ENCODE data around the gene SPINT2.
A peak's percentile ranks its signal among the peaks of the same experiment; 100 is the strongest.
"Not testable (repeated sequence)": the region's sequence is repeated elsewhere in the genome, so short reads cannot be mapped to it uniquely, and the experiment has no call there.

SPINT2 gene

DNA sequence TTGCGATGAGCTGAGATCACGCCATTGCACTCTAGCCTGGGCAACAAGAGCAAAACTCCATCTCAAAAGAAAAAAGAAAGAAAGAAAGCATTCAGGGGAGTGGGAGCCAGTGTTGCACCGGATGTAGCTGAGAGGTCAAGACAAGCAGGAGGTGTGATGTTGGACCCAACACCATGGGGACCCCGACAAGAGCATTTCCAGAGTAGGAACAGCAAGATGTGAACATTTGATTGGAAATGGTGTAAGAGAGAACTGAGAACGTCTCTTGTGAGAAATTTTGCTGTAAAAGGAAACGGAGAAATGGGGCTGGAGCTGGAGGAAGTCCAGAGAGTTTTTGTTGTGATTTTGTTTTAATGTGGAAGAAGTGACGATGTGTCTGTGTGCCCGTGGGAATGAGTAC, 24.6 kb upstream of the SPINT2 start:
- DNase-seq (ENCODE audit: low read depth): no peak

DNA sequence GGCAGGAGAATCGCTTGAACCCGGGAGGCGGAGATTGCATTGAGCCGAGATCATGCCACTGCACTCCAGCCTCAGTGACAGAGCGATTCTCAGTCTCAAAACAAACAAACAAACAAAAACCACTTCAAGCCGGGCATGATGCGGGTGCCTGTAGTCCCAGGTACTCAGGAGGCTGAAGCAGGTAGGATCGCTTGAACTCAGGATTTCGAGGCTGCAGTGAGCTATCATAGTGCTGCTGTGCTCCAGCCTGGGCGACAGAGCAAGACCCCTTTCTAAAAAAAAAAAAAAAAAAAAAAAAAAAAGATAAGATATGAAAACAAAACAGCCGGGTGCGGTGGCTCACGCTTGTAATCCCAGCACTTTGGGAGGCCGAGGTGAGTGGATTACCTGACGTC, 21.1 kb upstream of the SPINT2 start:
- no peak for DNase-seq (ENCODE audit: low read depth)

- no peak for DNase-seq (ENCODE audit: low read depth)
Measured at GRCh38 chr19:38245826-38246498, 18.4 kb upstream of the SPINT2 start.

GRCh38 chr19:38247126-38247525, 17.2 kb upstream of the SPINT2 start:
- no peak for DNase-seq (ENCODE audit: low read depth)

DNA sequence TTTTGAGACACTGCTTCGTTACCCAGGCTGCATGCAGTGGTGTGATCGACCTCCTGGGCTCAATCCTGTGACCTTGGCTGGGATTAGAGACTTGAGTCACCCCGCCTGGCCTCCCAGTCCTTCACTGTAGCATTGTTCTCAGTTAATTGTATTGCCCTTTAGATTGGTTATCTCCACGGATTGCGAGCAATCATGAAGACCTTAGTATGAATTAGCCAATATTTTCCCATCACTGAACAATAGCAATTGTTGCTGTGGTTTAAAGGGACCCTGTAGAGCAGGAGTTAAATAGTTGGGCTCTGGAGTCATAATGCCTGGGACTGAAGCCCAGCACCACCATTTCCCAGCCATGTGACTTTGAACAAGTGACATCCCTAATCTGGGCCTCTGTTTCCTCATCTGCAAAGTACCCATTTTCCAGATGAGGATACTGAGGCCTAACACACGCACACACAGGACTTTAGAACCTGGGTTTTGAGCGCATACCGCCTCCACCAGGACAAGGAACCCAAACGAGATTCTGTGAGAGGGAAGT, 16.6 kb upstream of the SPINT2 start:
- no peak for DNase-seq (ENCODE audit: low read depth)

DNA sequence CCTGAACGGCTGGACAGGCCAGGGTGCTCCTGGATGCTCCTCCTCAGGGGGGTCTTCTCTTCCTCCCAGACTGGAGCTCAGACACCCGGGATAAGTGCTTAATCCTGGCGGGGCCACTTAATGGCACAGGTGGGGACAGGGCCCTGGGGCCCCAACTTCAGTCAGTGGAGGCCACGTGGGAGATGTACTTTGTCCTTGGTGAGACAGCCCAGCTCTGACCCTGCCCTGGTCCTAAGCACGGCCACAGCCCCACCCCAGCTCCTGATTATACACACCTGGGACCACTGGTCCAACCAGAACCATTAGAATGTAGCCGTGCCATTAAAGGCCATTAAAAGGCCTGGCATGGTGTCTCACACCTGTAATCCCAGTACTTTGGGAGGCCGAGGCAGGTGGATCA, 16.0 kb upstream of the SPINT2 start:
- DNase-seq (ENCODE audit: low read depth): no peak

DNA sequence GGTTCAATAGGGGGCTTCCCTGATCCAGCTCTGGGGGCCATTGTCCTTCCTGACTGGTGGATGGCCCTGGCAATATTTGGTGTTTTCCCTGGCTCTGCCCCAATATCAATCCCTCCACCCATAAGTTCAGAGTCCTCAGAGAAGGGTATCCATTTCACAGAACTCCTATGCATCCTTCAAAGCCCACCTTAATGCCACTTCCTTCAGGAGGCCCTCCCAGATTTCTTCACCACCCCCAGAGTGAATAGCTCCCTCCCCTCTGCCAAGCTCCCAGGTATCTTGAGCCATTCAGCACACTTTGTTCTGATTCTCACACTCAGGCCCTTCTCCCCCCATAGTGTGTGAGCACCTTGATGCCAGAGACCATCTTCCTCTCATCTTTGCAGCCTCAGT, 13.9 kb upstream of the SPINT2 start:
- DNase-seq (ENCODE audit: low read depth): no peak

DNA sequence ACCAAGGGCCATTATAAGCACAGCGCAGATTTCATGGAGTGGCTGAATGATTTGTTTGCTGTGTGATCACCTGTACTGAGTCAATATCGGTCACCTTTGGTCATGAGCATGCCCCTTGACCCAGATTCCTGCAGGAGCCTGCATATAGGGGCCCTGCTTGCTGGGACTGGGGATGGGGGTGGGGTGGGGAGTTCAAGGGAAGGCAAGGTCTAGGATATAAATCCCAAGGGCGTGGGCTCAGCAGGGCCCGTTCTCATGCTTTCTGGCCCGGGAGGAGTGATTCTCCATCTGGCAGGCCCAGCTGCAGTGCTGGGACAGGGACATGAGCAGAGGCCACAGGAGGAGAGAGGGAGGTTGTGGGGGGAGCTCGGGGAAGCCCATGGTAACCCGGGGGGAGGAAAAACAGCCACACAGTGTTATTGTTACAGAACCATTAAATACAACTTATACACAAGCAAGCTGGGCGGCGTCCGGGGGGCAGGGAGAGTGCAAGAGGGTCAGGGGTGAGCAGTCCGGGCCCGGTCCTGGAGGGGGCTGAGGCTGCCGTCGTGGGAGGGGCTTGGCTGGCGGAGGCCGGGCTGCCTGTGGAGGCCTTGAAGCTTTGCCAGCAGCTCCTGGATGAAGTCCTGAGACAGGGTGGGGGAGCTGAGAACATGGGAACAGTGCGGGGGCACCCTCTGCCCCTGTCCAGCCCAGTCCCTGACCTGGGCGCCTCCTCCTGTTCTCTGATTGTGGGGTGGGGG, 13.4 kb upstream of the SPINT2 start:
- DNase-seq (ENCODE audit: low read depth): no peak

GRCh38 chr19:38251564-38252051, 12.8 kb upstream of the SPINT2 start:
- no peak for DNase-seq (ENCODE audit: low read depth)

DNA sequence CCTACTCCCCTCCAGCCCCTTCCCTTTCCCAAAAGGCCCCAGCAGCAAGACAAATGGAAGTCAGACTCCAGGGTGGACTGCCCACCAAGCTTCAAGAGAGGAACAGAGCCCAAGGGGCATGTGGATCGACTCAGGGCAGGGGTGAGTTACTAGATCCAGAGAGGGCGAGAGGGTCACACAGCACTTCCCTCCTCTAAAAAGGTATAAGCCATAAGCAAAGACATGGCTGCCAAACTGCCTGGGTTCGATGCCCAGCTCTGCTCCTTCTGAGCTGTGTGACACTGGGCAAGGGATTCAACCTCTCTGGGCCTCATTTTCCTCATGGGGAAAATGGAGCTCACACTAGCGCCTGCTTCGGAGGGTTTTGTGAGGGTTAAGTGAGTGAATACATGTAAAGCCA, 12.0 kb upstream of the SPINT2 start:
- no peak for DNase-seq (ENCODE audit: low read depth)

DNA sequence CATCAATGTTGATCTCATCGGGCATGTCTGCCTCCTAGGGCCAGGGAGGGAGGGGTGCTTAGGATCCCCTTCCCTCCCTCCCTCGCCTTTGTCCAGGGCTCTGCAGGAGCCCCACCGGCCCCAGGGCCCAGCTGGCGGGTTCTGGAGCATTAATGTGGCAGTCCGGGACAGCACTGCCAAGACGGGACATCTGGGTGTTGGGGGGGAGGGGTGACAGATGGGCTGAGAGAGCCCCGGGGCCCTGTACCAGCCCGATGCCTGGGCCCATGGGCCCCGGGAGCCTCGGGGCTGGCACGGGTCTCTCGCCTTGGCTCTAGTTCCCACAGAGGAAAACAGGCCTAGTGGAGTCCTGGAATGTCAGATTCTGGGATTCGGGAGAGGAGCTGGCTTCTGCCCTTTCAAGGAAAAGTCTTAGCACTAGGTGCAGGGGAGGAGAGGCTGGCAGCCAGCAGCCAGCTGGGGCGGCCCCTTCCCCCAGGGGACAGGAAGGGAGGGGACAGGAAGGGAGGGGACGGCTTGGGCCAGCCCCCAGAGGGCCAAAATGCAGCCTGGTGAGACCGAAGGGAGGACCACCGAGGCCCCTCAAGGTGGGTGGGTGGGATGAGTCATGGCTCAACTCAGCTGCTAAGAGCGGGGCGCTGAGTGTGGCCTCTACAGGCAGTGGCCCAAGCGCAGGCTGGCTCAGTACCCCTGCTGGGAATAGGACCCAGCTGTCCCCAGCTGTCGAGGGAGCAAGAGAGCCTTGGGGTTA, 11.3 kb upstream of the SPINT2 start:
- no peak for DNase-seq (ENCODE audit: low read depth)

DNA sequence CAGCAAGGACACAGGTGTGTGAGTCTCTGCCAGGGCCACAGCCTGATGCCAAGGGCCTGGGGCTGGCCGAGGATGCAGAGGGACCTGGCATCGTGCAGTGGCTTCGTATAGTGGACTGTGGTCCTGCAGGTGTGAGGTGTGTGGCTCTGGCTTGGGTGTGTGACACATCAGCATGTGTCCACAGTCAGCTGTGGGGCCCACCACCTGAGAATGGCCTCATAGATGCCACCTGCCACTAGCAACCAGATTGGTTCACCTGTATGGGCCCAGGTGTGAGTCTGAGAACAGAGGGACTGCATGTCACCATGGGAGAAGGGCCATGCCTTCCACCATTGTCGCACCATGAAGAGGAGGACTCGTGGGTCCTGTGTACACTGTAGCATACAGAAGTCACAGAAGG, 10.6 kb upstream of the SPINT2 start:
- no peak for DNase-seq (ENCODE audit: low read depth)

DNA sequence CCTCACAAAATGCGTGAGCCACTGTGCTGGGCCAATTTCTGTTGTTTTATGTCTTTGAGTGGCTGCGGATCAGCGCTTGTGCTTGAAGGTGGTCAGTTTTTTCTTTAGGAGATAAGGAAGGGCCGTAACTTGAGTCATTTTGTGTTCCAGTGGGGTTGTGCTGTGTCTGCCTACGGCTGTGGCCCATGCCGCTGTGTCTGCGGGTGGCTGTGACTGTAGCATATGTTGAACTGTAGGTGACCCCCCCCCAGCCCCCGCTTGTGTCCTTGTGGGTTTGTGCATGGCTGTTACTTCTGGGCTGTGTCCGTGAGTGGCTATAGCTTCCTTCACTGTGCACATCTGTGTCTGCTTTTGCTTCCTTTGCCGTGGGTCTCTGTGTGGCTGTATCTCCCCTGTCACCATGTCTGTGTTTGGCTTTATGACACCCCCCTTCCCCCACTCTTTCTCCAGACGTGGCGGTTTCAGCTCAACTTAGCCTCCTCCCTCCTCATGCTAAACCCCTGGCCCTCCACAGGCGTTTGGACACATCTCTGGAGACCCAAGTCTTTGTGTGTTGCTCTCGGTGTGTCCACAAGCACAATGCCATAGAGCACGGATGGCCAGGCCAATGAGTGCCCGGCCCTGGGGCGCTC, 8.9 kb upstream of the SPINT2 start:
- no peak for DNase-seq (ENCODE audit: low read depth)

DNA sequence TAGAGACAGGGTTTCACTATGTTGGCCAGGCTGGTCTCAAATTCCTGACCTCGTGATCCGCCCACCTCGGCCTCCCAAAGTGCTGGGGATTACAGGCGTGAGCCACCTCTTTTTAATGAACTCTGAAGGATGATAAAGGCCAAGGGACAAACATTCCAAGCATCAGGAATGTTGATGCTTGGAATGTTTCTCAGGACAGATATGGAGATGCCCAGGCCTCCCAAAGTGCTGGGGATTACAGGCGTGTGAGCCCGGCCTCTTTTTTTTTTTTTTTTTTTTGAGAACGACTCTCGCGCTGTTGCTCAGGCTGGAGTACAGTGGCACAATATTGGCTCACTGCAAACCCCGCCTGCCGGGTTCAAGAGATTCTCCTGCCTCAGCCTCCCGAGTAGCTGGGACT, 2.4 kb upstream of the SPINT2 start:
- DNase-seq (ENCODE audit: low read depth): not testable (repeated sequence)

DNA sequence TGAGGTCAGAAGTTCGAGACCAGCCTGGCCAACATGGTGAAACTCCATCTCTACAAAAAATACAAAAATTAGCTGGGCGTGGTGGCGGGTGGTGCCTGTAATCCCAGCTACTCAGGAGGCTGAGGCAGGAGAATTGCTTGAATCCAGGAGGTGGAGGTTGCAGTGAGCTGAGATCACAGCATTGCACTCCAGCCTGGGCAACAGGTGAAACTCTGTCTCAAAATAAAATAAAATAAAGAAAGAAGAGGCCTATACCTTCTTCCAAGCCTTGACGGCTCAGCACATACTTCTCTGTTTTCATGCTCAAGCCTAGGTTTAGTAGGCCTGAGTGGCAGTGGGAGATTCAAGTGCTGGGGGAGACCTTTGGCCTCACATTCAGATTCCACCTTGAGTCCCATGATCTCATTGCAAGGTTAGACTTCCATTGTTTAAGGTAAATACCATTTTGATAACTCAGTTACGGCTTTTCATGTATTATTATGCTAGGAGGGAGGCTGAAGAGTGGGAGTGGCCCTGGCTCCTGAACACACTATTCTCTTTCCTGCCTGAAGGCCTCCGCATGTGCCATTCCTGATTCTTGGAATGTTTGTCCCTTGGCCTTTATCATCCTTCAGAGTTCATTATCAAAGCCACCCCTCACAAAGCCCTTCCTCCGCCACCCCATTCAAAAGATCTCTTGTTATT, 1.6 kb upstream of the SPINT2 start:
- no peak for DNase-seq (ENCODE audit: low read depth)

DNA sequence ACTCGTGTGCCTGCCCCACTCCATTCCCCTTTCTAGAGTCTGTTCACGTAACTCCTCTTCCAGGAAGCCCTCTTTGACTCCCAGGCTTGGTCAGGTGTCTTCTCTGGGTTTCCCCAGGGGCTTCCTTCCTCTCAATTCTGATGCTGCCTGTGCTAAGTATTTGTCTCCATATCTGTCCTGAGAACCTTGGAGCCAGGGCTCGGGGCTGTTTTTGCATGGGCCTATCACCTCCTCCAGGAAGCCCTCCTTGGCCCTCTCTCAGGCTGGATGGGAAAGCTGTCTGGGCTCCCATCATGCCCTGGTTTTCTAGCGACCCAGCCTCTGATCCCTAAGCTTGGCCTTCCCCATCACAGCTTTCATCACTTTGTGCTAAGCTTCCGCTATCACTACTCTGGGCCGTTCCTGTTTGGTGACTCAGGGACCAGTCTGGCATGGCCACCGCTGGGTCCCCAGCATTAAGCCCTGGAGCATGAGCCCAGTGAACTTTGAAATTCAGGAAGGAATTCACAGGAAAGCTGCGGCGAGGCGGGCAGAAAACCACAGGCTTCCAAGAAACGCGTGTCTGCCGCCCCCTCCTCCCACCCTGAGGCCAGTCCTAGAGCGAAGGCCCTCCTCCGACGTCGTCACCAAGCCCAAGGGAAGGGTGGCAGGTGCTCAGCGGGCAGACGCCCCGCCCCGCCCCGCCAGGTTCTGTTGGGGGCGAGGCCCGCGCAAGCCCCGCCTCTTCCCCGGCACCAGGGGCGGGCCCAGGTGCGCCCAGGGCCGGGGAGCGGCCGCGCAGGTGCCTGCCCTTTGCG, 486 bp upstream of the SPINT2 start:
- DNase-seq (ENCODE audit: low read depth): peak; percentile 62

DNA sequence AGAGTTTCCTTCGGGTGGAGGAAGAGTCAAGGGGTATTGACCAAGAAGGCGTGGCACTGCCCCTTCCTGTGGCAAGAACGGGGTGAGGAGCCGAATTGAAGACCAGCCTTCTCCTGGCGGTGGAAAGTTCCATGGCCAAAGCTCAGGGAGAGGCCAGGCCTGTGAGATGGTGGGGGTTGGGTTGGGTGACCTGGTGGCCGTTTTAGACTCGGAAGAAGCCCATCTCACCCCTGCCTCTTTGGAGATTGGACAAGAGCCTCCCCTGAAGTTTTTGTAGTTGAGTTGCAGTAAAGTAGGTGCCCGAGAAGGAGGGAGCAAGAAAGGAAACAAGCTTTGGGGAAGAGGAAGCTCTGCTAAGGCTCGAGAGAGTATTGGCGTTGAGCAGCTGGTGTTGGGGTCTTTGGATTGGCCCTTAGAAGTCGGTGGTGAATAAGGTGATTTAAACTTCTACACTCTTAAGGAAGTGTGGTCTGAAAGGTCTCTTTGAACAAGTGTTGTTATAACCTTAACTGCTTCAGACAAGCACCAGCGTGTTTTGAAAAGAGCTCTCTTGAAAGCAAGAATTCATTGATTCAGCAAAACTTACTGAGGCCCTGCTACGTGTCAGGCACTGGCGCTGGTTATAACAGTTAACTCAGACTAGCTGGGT, 964 bp downstream of the SPINT2 start:
- no peak for DNase-seq (ENCODE audit: low read depth)

DNA sequence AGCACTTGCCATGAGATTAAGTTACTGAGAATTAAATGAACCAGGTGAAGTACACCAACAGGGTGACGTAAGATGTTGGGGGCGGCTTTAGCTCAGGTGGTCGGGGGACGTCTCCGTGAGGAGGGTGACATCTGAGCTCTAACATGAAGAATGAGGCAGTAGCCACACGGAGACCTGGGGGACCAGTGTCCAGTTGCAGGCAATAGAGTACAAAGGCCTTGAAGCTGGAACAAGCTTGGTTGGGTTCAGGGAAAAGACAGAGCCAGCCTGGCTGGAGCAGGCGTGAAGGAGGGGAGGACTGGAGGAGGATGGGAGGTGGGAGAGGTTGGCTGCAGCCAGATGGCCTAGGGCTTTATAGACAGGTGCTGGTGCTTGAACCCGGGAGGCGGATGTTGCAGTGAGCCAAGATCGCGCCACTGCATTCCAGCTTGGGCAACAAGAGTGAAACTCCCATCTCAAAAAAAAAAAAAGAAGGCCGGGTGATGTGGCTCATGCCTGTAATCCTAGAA, 1.6 kb downstream of the SPINT2 start:
- DNase-seq (ENCODE audit: low read depth): no peak

- no peak for DNase-seq (ENCODE audit: low read depth)
Measured at GRCh38 chr19:38266981-38267597, 2.7 kb downstream of the SPINT2 start.
